ENCODE measurements around the gene TRMT112.

DNA sequence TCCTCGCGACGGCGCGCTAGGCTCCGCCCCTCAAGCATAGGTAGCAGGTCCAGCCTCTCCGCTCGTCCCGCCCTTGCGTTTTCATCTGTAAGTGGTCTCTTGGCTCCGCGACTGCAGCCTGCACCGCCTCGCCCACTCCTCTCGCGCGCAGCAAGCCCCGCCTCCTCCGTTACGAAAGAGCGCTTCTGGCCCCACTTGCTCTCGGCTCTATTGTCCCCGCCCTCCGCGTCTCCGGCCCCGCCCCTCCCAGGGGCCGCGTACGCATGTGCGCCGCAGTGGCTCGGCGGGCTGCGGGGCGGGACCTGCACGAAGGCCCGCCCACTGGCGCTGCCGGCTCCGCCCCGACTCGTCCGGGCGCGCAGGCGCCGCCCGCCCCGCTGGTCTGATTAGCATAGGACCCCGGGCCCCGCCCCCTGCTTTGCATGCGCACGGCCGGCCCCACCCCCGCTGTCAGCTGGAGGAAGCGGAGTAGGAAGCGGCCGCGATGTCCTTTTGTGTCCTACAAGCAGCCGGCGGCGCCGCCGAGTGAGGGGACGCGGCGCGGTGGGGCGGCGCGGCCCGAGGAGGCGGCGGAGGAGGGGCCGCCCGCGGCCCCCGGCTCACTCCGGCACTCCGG lies 12.2 kb downstream of the TRMT112 start, which contains the start of gene ESRRA:
- TF ChIP-seq, protein P1, sequence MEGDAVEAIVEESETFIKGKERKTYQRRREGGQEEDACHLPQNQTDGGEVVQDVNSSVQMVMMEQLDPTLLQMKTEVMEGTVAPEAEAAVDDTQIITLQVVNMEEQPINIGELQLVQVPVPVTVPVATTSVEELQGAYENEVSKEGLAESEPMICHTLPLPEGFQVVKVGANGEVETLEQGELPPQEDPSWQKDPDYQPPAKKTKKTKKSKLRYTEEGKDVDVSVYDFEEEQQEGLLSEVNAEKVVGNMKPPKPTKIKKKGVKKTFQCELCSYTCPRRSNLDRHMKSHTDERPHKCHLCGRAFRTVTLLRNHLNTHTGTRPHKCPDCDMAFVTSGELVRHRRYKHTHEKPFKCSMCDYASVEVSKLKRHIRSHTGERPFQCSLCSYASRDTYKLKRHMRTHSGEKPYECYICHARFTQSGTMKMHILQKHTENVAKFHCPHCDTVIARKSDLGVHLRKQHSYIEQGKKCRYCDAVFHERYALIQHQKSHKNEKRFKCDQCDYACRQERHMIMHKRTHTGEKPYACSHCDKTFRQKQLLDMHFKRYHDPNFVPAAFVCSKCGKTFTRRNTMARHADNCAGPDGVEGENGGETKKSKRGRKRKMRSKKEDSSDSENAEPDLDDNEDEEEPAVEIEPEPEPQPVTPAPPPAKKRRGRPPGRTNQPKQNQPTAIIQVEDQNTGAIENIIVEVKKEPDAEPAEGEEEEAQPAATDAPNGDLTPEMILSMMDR (IDR thresholded peaks at IDR 0.05; ENCODE audit: low read length) = no peak
- TF ChIP-seq EZH2 (optimal IDR thresholded peaks at IDR 0.05; ENCODE audit: low read depth, low read length) (no peak), EZH2phosphoT487 (IDR thresholded peaks at IDR 0.05; ENCODE audit: low read length) (no peak)
